HepG2 (cell line): ENCODE measurements around the gene GMPR. TPM values are rescaled to one million over a fixed set of nuclear protein-coding genes. Genes with fewer than 3 reads are reported as not detected.
A peak's percentile ranks its signal among the peaks of the same experiment; 100 is the strongest.

Experiments used
- HNF4A ChIP-seq: sonication (generic); formaldehyde crosslinking; IDR thresholded peaks from 2 replicates; pipeline ENCODE4 v1.4.0; 2020; ENCODE audit warnings: missing genetic modification reagents
- POLR2G ChIP-seq: fragments of 200-400 bp; formaldehyde crosslinking; IDR thresholded peaks from 2 replicates; pipeline ENCODE4 v1.6.1; 2018; ENCODE audit warnings: mild to moderate bottlenecking, low read depth, low read length, moderate library complexity
- REL ChIP-seq: sonication (generic); formaldehyde crosslinking; conservative IDR thresholded peaks from 2 replicates; pipeline ENCODE4 v1.8.0; 2022; ENCODE audit warnings: mild to moderate bottlenecking, missing genetic modification reagents, moderate library complexity
- ZNF430 ChIP-seq: sonication (generic); formaldehyde crosslinking; IDR thresholded peaks from 2 replicates; pipeline ENCODE4 v1.9.0; 2021; ENCODE audit warnings: mild to moderate bottlenecking, missing genetic modification reagents
- ZNF781 ChIP-seq: sonication (generic); formaldehyde crosslinking; IDR thresholded peaks from 2 replicates; pipeline ENCODE4 v1.5.1; 2020; ENCODE audit warnings: borderline replicate concordance, mild to moderate bottlenecking, missing genetic modification reagents; ENCODE audit errors: not compliant biosample characterization
- polyA plus RNA-seq, 8 experiments: library from polyadenylated mRNA; depleted of rRNA in 3 of 8; stranded (reverse) in 7 of 8; unstranded in 1 of 8; fragments of >200 nt; fragmentation: Illumina TruSeq in 4 of 8; extraction: Trizol in 4 of 8; gene quantifications; 2 replicates each; pipeline versions ENCODE4 v1.2.1 to v1.2.3, GENCODE V29; 2011 to 2016; ENCODE audit warnings: low read depth in 4 of 8, missing spikeins in 1 of 8, mixed read lengths in 1 of 8; ENCODE audit not compliant: insufficient read depth in 1 of 8
- total RNA-seq, 5 experiments: library from RNA; depleted of rRNA; stranded (reverse); fragments of >200 nt; fragmentation: Illumina TruSeq; extraction: Trizol; gene quantifications; 2 replicates each; pipeline ENCODE4 v1.2.3, GENCODE V29; 2016; ENCODE audit warnings: low read depth in 1 of 5
- TF ChIP-seq, protein P1 (sequence below): sonication (generic); formaldehyde crosslinking; IDR thresholded peaks from 2 replicates; pipeline ENCODE4 v1.4.0; 2020; ENCODE audit warnings: mild to moderate bottlenecking, missing genetic modification reagents
- TF ChIP-seq, protein P2 (sequence below): IDR thresholded peaks from 2 replicates; pipeline ENCODE4 v1.6.1; 2016; ENCODE audit warnings: missing compliant biosample characterization, missing genetic modification reagents, borderline replicate concordance
- TF ChIP-seq, protein P3 (sequence below): sonication (generic); formaldehyde crosslinking; conservative IDR thresholded peaks from 2 replicates; pipeline ENCODE4 v1.4.0; 2020; ENCODE audit warnings: mild to moderate bottlenecking, missing genetic modification reagents, moderate library complexity

GMPR gene
- total and polyA plus RNA-seq, 2 of the 13 experiments (the other 11 are each of a cell fraction or from before 2014, with no cell fraction given), result not detected

DNA sequence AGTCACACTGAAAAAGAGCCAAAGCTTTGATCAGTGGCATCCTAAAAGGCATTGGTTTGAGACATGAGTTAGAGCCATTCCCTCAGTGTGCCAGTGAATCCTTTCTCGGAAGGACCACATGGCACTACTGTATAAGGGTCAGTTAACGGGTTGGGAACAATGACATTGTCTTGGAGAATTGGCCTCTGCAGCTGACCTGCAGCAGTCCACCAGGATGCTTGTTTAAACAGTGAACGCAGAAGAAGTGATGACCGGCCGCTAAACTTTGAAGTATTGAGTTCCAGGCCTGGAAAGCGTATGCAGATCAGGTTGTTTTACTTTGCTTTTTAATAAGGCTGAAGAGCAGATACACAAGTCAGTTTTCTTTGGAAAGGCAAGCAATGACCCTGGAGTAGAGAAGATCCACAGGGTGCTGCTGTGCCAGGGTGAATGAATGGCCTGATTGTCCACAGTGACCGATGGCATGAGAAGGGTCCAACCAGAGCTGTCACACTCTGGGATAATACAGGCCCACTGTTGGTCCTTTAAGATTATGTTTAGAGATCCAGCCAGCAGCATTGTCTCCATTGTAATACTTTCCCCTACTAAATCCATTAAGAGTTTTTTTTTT lies 57.8 kb downstream of the GMPR start (continued):
- TF ChIP-seq, protein P1, sequence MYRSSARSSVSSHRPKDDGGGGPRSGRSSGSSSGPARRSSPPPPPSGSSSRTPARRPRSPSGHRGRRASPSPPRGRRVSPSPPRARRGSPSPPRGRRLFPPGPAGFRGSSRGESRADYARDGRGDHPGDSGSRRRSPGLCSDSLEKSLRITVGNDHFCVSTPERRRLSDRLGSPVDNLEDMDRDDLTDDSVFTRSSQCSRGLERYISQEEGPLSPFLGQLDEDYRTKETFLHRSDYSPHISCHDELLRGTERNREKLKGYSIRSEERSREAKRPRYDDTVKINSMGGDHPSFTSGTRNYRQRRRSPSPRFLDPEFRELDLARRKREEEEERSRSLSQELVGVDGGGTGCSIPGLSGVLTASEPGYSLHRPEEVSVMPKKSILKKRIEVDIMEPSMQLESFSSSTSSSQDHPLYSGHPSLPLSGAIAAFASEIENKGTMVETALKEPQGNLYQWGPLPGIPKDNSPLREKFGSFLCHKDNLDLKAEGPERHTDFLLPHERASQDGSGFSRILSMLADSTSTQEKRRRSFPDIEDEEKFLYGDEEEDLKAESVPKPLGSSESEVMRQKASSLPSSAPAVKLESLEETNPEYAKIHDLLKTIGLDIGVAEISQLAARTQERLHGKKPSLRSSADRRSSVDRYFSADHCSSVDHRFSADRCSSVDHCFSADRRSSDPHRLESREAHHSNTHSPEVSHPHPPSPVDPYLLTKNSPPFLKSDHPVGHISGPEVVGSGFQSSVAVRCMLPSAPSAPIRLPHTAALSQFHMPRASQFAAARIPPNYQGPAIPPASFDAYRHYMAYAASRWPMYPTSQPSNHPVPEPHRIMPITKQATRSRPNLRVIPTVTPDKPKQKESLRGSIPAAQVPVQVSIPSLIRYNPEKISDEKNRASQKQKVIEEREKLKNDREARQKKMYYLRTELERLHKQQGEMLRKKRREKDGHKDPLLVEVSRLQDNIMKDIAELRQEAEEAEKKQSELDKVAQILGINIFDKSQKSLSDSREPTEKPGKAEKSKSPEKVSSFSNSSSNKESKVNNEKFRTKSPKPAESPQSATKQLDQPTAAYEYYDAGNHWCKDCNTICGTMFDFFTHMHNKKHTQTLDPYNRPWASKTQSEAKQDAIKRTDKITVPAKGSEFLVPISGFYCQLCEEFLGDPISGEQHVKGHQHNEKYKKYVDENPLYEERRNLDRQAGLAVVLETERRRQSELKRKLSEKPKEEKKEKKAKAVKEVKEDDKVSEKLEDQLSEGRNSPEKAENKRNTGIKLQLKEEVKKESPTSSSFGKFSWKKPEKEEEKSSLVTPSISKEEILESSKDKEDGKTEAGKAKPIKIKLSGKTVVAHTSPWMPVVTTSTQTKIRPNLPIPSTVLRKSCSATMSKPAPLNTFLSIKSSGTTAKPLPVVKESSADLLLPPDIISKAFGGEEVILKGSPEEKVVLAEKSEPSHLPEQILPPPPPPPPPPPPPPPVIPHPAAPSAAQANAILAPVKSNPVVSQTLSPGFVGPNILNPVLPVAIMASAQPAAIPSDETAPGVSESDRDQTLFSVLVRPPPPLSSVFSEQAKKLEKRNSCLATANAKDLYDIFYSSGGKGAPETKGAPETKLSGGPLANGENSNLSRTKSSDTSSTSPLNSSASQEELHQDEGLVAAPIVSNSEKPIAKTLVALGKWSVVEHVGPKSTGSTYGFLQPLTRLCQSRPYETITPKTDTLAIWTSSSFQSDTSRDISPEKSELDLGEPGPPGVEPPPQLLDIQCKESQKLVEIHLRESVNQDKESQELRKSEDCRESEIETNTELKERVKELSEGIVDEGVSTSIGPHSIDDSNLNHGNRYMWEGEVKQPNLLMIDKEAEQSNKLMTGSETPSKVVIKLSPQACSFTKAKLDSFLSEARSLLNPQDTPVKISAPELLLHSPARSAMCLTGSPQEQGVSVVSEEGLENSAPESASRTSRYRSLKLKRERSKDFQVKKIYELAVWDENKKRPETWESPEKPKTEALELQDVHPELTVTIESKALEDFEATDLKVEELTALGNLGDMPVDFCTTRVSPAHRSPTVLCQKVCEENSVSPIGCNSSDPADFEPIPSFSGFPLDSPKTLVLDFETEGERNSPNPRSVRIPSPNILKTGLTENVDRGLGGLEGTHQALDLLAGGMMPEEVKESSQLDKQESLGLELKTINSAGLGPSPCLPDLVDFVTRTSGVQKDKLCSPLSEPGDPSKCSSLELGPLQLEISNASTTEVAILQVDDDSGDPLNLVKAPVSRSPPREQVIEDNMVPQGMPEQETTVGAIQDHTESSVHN (CRISPR knock-in tag), result no peak
- TF ChIP-seq POLR2G, result 0 out of 2 replicates have a peak, but pooled peaks have one; percentile 24
- TF ChIP-seq ZNF430 (CRISPR knock-in tag), result no peak
- TF ChIP-seq, protein P2, sequence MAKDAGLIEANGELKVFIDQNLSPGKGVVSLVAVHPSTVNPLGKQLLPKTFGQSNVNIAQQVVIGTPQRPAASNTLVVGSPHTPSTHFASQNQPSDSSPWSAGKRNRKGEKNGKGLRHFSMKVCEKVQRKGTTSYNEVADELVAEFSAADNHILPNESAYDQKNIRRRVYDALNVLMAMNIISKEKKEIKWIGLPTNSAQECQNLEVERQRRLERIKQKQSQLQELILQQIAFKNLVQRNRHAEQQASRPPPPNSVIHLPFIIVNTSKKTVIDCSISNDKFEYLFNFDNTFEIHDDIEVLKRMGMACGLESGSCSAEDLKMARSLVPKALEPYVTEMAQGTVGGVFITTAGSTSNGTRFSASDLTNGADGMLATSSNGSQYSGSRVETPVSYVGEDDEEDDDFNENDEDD (CRISPR knock-in tag), result no peak
- TF ChIP-seq, protein P3, sequence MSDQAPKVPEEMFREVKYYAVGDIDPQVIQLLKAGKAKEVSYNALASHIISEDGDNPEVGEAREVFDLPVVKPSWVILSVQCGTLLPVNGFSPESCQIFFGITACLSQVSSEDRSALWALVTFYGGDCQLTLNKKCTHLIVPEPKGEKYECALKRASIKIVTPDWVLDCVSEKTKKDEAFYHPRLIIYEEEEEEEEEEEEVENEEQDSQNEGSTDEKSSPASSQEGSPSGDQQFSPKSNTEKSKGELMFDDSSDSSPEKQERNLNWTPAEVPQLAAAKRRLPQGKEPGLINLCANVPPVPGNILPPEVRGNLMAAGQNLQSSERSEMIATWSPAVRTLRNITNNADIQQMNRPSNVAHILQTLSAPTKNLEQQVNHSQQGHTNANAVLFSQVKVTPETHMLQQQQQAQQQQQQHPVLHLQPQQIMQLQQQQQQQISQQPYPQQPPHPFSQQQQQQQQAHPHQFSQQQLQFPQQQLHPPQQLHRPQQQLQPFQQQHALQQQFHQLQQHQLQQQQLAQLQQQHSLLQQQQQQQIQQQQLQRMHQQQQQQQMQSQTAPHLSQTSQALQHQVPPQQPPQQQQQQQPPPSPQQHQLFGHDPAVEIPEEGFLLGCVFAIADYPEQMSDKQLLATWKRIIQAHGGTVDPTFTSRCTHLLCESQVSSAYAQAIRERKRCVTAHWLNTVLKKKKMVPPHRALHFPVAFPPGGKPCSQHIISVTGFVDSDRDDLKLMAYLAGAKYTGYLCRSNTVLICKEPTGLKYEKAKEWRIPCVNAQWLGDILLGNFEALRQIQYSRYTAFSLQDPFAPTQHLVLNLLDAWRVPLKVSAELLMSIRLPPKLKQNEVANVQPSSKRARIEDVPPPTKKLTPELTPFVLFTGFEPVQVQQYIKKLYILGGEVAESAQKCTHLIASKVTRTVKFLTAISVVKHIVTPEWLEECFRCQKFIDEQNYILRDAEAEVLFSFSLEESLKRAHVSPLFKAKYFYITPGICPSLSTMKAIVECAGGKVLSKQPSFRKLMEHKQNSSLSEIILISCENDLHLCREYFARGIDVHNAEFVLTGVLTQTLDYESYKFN (CRISPR knock-in tag), result no peak
- no peak for TF ChIP-seq REL
- no peak for TF ChIP-seq ZNF781 (CRISPR knock-in tag)
- no peak for TF ChIP-seq HNF4A (CRISPR knock-in tag)
